Fibroblast of skin of scalp (primary cell): ENCODE data around the gene MACROH2A2.
A peak's percentile ranks its signal among the peaks of the same experiment; 100 is the strongest.
"Not testable (repeated sequence)": the region's sequence is repeated elsewhere in the genome, so short reads cannot be mapped to it uniquely, and the experiment has no call there.

Source experiments
- DNase-seq: peaks from one replicate; pipeline ENCODE4 v3.0.0-alpha.2; 2013

Gene MACROH2A2

DNA sequence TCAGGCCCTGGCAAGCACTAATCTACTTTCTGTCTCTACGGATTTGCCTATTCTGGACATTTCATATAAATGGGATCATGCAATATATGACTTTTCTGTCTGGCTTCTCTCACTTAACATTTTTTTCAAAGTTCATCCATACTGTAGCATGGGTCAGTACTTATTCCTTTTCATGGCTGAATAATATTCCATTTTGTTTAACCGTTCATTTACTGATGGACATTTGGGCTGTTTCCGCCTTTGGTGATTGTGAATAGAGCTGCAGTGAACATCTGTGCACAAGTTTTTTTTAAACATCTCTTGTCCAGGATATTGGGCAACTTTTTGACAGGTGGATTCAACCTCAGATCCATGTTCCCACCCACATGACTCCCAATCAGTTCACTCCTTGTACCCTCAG is 49.0 kb downstream of the MACROH2A2 start:
- no peak for DNase-seq

DNA sequence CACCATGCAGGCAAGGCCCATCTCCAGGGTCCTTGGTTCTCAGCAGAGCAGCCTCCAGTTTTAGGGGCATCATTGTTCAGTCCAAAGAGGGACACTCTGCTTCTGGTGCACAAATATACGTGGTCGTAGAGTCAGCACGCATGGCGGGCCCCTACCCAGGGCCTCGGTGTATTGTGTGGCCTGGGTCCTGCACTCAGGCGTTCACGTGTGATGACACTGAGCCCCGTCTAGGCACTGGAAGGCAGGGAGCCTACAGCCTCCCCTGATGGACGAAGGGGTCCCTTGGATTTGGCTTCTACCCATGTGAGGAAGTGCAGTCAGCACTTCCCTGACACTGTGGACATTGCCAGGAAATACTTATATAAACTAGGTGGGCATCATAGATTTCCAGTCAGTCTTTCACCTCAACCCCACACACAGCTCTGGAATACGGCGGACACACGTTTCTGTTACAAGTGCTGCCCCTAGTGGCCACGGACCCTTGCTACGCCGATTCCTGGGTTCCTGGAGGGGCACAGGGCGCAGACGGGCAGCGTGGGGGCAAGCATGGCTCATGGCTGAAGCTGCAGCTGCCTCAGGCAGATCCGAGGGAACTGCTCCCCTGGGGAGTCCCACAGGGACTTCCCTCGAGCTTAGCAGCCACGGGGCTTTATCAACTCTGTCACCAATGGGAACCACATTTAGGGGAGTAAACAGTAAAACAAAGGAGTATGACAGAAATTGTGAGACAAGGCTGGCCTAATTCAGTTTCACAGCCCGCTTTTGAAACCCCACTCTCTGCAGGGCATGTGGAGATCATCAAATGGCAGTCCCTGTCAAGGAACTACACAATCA is 54.5 kb downstream of the MACROH2A2 start:
- DNase-seq = peak; percentile 25

DNA sequence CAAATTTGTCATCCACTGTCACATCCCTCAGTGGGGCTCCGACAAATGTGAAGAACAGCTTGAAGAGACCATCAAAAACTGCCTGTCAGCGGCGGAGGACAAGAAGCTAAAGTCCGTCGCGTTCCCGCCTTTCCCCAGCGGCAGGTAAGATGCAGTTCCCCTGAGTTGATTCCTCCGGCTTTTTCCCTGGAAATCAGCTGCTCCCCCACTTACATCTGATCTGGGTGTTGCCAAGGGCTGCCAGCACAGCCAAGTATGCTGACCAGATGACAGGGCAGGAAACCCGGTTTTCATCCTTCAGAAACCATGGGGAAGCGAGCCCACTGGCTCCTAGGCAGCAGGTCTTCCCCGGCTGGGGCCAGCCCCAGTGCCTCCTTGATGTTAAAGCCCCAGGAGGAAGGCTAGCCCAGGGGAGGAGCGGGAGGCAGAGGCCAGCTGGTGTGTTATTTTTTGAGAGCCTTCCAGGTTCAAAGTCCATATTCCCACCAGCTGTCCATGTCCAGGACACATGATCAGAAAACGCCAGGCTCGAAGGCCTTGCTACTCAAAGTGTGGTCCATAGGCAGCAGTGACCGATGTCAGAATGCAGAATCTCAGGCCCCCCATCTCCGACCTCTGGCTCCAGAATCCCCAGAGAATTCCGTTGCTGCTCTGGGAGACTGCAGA is 56.6 kb downstream of the MACROH2A2 start:
- DNase-seq = no peak

DNA sequence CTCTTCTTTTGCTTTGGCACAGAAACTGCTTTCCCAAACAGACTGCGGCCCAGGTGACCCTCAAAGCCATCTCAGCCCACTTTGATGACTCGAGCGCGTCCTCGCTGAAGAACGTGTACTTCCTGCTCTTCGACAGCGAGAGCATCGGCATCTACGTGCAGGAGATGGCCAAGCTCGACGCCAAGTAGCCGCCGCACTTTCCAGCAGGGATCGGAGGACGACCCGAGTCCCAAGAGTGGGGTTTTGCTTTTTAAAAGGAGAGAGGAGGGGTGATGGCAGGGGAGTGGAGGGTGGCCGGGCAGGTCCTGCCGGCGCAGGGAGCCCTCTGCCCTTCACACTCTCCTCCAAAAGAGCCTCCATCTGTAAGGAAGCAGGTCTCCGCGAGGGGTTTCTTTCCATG is 58.9 kb downstream of the MACROH2A2 start:
- DNase-seq = no peak

DNA sequence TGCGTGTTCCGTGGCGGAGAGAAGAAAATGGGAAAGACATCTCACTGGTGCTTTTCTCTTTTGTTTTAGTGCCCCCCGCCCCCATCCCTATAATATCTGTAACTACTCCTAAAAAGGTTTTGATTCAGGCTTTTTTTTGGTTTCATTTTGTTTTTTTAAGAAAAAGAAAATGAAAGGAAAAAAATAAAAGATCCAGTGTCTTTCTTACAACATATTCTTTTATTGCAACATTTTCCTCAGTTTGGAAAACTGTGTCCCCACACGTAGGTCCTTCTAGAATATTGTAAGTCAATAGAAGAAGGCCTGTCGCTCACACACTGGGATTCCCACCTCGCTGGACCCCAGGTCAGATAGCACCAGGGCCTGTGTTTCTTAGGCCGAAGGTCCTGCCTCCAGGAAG is 59.4 kb downstream of the MACROH2A2 start:
- DNase-seq = no peak

DNA sequence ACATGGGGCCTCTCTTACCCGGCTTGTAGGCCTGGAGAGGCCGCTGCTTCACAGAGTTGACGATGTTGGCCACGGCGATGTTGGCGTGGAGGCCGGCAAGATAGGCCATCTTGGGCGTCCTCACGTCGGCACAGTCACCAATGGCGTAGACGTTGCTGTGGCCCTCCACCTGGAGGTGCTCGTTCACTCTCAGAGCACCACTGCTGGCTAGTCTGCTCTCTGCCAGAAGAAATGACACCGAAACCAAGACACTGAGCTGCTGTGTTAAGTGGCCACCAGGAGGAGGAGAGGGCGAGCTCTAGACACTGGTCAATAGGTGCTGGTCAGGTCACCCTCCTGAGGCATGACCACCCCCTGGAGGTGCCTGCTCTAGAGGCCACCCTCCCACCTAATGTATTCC is 62.3 kb downstream of the MACROH2A2 start:
- DNase-seq = no peak

DNA sequence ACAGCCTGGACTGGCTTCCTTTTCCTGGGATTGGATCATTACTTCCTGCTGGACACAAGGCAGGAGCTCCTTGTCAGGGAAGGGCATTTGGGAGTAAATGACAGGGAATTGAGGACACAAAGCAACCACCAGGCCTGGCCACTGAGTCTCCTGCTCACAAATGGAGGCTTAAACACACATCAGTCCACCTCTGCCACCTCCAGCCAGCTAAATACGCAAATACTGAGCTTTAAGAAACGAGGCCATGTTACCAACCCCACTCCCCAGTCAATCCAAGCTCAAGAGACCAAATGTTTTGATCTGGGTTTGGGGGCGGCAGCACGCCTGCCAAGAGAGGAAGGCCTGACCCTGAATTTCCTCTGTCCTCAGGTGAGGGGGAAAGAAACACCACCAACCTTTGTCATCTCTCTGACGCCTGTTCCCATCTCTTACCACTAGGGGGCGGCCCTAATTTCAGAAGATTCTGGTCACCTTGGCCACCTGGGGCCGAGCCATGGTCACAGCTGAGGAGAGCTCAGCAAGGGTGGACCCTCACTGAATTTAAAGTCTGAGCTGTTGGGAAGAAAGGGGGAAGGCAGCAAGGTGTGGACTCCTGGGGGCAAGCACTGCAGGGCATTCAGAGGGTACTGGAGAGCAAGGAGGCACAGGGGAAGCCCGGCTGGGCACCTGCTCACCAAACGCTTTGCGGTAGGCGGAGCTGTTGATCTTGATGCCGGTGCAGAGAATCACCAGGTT is 63.5 kb downstream of the MACROH2A2 start:
- DNase-seq = peak; percentile 23

DNA sequence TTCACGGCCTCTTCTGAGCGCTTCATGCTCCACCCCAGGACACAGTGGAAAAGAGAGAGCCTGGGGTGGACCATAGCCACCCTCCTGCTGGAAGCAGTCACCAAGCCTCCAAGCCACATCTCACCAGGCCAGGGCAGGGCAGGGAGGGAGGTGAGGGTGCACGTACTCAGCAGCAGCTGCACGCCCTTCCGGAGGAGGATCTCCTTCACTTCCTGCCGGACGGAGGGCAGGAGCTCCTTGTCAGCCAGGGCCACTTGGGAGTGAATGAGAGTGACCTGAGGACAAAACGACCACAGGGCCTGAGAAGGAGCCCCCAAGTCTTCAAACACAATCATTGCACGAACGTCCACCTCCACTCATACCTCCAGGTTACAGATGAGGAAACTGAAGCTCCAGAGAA is 65.0 kb downstream of the MACROH2A2 start:
- DNase-seq = no peak

DNA sequence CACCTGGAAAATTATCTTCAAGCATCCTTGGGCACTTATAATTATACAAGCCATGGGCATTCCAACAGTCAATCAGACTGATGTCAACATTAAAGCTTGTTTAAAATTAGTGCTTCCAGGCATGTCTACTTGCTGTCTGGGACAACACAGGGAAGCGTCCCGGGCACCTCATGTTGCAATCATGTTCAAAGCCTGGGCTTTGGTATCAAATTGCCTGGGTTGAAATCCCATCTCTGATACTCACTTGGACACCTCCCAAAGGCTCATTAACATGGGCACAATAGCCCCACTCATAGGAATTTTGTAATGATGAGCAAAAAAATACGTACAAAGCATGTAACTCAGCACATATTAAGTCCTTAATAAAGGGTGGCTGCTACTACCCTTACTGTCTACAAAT is 65.5 kb downstream of the MACROH2A2 start:
- no peak for DNase-seq

DNA sequence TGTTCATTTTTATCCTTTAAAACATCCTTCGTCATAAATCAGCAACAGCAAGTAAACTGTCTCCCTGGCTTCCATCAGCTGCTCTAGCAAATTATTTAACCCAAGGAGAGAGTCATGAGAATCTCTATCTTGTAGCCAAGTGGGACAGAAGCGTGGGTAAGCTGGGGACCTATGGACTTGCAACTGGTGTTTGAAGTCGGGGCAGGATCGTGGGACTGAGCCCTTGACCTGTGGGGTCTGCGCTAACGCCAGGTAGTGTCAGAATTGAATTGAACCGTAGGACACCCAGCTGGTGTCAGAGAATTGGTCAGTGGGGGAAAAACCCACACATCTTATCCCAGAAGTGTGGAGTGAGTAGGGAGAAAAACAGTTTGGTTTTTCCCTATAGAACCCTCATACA is 66.6 kb downstream of the MACROH2A2 start:
- no peak for DNase-seq

DNA sequence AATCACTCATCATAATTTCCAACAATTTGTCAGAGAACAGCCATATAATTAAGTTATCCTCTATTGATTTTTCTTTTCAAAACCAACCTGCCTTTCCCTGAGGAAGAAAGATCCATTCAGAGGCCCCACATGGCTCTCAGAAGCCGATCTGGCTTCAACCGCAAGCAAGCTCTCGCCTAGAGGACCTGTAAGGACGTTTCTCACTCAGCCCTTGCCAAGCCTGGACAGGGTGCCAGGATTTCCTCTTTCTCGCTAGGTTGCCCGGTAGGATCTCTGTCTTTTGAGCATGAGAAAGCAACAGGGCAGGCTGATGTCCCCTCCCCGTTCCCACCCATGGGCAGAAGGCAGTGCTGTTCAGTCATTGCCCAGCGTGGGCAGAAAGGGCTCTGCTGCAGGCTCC is 67.0 kb downstream of the MACROH2A2 start:
- DNase-seq = no peak

DNA sequence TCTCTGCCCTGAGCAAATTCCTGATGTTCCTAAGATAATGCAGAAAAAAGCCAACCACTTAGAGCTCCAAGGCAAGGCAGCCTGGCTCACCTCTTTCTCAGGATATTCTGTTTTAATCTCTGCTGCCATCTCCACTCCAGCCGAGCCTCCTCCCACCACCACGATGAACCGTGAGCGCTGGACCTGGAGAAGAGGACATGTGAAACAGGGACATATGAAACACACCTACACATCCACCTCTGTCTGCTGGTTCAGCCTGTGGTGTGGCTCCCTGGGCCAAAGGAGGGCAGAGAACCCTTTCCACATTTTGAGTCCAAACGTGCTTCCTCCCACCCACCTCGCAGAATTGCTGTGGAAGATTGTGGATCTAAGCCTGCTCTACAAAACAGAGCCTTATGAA is 67.8 kb downstream of the MACROH2A2 start:
- no peak for DNase-seq

DNA sequence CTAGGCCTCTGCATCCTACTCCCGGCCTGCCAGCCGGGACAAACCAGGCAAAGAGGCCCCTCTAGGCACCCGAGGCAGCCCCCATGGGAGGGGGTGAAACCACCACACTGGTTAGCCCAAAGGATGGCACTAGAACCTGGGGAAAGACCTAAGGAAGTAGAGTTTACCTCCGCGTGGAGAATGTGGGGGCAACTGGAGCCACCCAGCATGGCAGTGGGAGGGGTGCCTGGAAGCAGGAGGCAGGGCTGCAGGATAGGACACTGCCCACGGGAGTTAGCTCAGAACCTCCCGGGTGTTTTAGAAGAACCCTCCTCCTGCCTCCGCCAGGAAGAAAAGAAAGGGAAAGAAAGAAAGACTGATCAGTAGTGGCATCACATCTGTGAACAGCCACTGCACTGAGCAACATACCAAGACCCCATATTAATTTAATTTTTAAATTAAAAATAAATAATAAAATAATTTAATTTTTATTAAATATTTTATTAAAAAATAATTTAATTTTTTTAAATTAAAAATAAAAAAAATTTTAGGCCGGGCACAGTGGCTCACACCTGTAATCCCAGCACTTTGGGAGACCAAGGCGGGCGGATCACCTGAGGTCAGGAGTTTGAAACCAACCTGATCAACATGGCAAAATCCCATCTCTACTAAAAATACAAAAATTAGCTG is 68.8 kb downstream of the MACROH2A2 start:
- DNase-seq = no peak

DNA sequence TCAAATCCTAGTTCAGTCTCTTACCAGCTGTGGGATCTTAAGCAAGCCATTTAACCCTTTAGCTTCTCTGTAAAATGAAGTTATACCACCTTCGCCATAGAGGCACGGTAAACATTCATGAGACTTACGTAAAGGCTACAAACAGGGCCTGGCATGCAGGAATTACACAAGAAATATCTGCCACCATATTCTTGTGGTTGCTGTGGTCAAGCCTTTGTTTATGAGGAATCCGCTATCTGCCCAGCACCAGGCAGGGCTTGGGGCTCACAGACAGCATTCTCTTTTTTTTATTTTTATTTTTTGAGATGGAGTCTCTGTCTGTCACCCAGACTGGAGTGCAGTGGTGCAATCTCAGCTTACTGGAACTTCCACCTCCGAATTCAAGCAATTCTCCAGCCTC is 70.1 kb downstream of the MACROH2A2 start:
- DNase-seq = peak; percentile 6

DNA sequence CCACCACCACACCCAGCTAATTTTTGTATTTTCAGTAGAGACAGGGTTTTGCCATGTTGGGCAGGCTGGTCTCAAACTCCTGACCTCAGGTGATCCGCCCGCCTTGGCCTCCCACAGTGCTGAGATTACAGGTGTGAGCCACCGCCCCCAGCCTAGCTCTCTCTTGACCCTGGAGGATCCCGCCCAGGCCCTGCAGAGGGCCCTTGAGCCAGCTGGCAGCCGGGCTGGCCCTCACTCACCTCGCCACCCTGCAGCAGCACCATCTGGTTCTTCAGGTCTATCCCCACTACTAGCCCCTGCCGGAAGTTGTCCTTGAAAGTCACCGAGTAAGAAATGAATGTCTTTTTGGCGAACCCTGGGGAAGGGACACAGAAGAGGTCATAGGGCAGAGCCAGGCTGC is 70.5 kb downstream of the MACROH2A2 start:
- not testable (repeated sequence) for DNase-seq

DNA sequence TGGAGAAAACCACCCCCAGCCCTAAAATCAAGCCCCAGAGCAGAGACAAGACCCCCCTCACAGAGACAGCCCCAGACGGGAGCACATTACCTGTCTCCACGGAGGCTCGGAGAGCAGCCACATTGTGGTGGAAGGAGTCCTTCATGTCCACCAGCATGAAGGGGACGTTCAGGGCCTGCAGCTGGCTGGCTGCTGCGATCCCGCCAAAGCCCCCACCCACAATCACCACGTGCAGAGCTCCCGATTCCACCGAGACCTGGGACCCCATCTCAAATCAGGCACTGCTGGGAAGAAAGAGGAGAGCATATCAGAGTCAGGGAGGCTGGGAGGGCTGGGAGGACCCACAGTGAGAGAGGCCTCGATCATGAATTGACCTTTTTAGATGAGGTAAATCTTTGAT is 71.2 kb downstream of the MACROH2A2 start:
- no peak for DNase-seq

DNA sequence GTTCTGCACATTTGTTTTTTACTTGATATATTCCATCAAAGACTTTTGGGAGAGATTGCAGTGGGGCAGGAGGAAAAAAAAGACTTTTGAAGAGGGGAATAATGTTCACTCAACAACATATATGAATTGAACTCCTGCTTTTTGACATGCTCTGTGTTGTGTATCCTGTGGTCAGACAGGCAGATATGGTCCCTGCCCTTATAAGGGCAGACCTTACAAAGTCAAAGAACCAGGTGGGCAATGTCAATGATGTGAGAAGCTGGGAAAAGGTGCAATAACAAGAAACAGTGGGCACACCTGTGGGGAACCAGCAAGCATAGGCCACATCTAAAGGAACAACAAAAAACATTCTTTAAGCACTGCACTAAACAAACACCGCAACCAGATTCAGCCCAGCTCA is 71.8 kb downstream of the MACROH2A2 start:
- no peak for DNase-seq

DNA sequence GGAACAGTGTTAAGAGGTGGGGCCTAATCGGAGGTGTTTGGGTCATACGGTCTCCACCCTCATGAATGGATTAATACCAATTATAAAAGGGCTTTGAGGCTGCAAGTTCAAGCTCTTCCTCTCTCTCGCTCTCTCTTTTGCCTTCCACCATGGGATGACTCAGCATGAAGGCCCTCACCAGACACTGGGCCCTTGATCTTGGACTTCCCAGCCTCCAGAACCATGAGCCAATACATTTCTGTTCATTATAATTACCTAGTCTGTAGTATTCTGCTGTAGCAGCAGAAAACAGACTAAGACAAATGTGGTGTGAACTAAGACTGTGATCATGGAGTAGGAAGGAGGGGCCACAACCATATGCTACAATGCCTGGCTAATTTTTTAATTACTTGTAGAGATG is 72.3 kb downstream of the MACROH2A2 start:
- DNase-seq = no peak

DNA sequence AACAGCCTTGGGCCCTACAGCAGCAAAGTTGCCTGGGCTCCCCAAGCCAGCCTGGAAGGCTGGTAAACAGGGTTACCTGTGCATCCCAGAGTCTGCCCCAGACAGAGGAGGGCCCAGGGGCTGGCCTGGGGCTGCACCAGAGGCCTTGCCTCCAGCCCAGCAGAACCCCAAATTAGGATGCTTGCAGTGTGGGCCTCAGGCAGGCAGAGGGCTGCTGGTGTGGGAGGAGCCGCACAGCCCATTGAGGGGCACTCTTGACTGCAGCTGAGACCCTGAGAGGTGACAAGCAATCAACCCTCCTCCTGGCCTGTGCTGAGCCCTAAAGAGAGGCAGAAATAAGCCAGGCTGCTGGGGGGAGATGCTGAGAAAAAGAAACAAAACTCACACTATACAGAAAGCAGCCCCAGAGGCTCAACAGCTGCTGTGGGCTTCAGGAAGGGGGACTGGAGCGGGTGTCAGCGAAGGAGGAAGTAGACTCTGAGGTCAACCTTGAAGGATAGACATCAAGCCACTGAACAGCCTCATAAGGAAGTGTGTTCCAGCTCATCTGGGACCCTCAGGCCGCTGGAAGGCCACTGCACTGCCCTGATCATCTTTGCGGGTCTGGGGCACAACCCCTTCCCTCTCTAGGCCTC is 73.4 kb downstream of the MACROH2A2 start:
- no peak for DNase-seq

DNA sequence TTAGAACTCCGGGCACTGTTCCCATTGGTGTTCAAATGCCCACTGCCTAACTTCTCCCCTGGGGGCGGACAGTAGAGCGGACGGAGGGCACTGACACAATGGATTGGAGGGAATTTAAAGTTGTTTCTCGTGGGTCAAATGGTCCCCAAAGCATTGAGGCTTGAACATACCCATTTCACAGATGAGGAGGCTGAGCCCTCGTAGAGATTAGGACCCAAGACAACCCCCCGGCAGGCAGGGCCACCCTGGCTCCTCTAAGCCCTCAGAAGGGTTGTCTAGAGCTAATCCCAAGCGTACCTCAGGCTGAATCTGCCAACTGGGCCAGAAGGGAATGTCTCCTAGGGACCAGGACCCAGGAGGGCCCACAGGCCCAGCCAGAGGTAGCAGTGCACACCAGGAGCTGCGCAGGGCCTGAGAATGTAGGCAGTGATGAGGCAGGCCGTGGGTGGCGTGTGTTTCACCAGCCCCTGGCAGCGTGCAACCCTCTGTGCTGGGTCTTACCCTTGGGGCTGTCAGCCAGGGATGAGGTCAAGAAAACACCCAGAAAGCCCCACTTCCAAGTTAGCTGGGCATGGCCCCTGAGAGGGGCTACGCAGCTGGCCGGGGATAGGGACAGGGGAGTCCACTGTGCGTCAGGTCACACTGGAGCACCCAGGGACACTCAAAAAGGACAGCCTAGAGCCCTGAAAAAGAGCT is 74.2 kb downstream of the MACROH2A2 start:
- no peak for DNase-seq

DNA sequence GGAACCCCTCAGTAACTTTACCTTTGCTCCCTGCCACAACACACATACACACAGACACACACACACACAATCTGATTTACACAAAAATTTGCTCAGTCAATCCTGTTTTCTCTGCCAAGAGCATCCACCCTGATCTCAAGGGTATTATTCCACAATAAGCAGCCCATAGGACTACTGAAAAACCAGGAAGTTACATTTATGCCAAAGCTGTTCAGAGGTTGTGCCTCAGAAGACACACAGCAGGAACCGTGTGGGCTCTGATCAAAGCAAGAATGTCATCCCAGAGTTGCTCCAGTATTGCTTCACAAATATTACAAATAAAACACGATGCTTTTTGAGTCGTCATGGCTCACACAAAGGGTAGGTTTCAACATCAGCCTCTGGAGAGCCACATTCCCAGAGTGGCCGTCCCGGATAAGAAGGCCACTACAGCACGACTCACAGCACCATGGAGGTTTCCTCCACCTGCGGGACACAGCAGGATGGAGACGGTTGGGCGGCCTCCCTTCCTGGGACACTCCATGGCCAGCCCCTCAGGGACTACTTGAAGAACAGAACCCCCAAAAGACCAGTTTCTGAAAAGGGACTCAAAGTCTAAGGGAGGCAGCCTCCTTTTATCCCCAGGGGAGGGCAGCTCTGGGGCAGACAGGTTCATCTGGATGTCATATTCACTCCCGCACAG is 78.4 kb downstream of the MACROH2A2 start:
- peak; percentile 73 for DNase-seq
